Aorta (tissue), 5 donors: ENCODE results near the gene YPEL1. TPM values are rescaled to one million over a fixed set of nuclear protein-coding genes. Genes with fewer than 3 reads are reported as not detected.
A peak's percentile ranks its signal among the peaks of the same experiment; 100 is the strongest.
"Not testable (repeated sequence)": the region's sequence is repeated elsewhere in the genome, so short reads cannot be mapped to it uniquely, and the experiment has no call there.

ENCODE experiments used
- ATAC-seq: fragments of 200-7000 bp; cut with Tn5 transposase; one replicate; pipeline ENCODE4 v1.9.1; 2022; ENCODE audit warnings: moderate library complexity; ENCODE audit not compliant: low FRiP score
- DNase-seq, 2 donors: peaks; one replicate each; pipeline ENCODE4 v3.0.0-alpha.2; 2020
- H3K27ac ChIP-seq, 2 donors: one replicate each; pipeline ENCODE4 v1.5.1; 2013; ENCODE audit warnings: low read length in 2 of 2, mild to moderate bottlenecking in 2 of 2, moderate library complexity in 2 of 2, control low read depth in 1 of 2, inconsistent platforms in 1 of 2, low read depth in 1 of 2
- H3K27me3 ChIP-seq, 2 donors: one replicate each; pipeline ENCODE4 v1.6.1; 2013; ENCODE audit warnings: control low read depth in 1 of 2, low read length in 1 of 2, mild to moderate bottlenecking in 1 of 2, moderate library complexity in 1 of 2; ENCODE audit not compliant: insufficient read depth in 2 of 2, control insufficient read depth in 1 of 2
- H3K36me3 ChIP-seq, 2 donors: one replicate each; pipeline ENCODE4 v1.6.1; 2013; ENCODE audit warnings: control low read depth in 1 of 2, low read length in 1 of 2, mild to moderate bottlenecking in 1 of 2; ENCODE audit not compliant: insufficient read depth in 2 of 2, control insufficient read depth in 1 of 2
- H3K4me1 ChIP-seq, 2 donors: one replicate each; pipeline ENCODE4 v1.6.1; 2013; ENCODE audit warnings: low read length in 2 of 2, control low read depth in 1 of 2, mild to moderate bottlenecking in 1 of 2, moderate library complexity in 1 of 2; ENCODE audit not compliant: insufficient read depth in 2 of 2, control insufficient read depth in 1 of 2
- H3K4me3 ChIP-seq, 2 donors: one replicate each; pipeline ENCODE4 v1.5.1; 2013; ENCODE audit warnings: low read length in 2 of 2, control low read depth in 1 of 2, mild to moderate bottlenecking in 1 of 2
- H3K9me3 ChIP-seq: one replicate; pipeline ENCODE4 v1.6.1; 2013; ENCODE audit warnings: mild to moderate bottlenecking, low read length; ENCODE audit not compliant: control insufficient read depth
- WGBS, 2 donors: extraction: QIAGEN DNeasy Blood & Tissue Kit; methylation state at CpG; one replicate each; pipeline ENCODE4 v1.1.7; 2013; 5-methylcytosine and 5-hydroxymethylcytosine counted together
- intact Hi-C, 2 donors: fragments of 100-400 bp; cut with DNase I; formaldehyde crosslinking; loops; one replicate each; pipeline versions ENCODE4 v1.14.2 to v1.15.0; 2022
- polyA plus RNA-seq, 2 donors: library from polyadenylated mRNA; stranded (reverse); fragments of 200-250 nt; gene quantifications; one replicate each; pipeline ENCODE4 v1.2.3, GENCODE V29; 2013
- total RNA-seq, 2 donors: library from RNA; stranded (reverse); fragmentation: NEBNext Ultra II Directional; extraction: Animal tissue kit (Norgen Biotek cat#: 25700); gene quantifications; one replicate each; pipeline ENCODE4 v1.2.1, GENCODE V29; 2021
- donor health status: healthy with polysubstance abuse.
- donor health status: Bipolar disorder and iron deficiency.
- donor health status: DM: no; HTN: no; CAD: no.
- donor health status: DM: no; HTN: no; CAD: no.
- donor health status: DM: yes; HTN: yes; CAD: no.

YPEL1 gene
- total and polyA plus RNA-seq, 4 donors = 2.0 to 9.1 (median 4.8) TPM

DNA sequence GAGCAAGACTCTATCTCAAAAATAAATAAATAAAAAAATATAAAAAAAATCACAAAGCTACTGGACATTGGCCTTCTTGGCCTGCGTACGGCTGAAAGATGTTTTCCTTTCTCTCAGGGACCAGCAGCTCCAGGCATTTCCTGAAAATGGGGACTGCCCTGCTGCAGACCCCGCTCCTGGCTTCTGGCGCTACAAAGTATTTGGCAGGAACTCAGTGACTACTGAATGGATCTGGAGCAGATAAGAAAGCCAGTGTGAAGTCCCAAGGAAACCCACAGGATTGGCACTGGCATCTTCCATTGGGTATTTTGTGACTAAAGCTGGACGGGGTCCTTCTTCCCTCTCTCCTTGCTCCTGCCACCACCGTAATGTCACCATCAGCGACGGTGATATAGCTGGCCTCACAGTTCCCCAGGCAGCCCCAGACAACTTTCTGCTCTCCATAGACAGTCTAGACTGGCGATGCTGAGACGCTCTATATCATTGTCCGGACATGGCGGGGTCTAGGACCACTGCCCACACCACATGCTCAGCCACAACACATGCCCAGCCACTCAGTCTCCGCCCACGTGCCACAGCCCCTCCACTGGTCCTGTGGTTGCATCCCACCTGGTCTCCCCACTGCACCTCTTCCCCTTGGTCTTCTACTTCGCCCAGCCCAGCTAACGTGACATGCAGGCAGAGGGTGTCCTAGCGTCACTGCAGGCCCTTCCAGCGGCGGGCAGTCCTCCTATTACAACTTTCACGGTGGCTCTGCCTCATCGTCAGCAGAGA is 22.7 kb upstream of the YPEL1 start:
- intact Hi-C loops = no loop called here
- Histone ChIP-seq H3K4me1 (no peaks in the 10 kb centered on the region), H3K9me3 (no peaks in the 10 kb centered on the region), H3K27ac (no peak overlapping the region), H3K36me3 (peaks cover 0 to 1% of the 10 kb centered on the region in 2 donors), H3K4me3 (no peak overlapping the region), H3K27me3 (no peaks in the 10 kb centered on the region)
- ATAC-seq (no peak), DNase-seq (peak in 1 of 2 donors; percentile 50)
- WGBS, 2 donors = 79 to 83% methylated on average over 21 of the region's 21 CpGs

DNA sequence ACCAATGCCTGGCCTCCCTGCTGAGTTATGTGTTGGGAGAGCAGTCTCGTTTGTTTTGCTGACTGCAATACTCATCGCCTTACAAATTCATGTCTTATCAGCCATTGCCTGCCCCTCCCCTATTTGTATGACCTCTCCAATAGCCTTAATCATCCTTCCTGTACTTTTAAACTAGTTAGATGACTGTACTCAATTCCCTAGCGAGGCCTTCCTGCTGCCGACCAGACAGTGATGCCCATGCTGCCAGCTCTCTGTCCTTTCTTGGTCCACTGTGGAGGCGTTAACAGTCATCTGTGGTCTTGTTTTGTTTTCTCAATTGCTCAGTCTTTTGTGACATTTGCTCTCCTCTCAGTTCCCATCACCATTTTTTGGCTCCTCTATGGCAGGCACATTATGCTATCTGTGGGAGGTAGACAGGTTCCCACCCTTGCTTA is 20.3 kb upstream of the YPEL1 start:
- Histone ChIP-seq H3K36me3 (no peaks in the 10 kb centered on the region), H3K4me1 (no peaks in the 10 kb centered on the region), H3K9me3 (no peaks in the 10 kb centered on the region), H3K4me3 (no peak overlapping the region), H3K27ac (no peak overlapping the region), H3K27me3 (no peaks in the 10 kb centered on the region)
- WGBS, 2 donors = 22 to 36% methylated on average over 5 of the region's 5 CpGs
- DNase-seq = peak in 1 of 2 donors; percentile 70
- ATAC-seq = no peak
- intact Hi-C loops = no loop called here

DNA sequence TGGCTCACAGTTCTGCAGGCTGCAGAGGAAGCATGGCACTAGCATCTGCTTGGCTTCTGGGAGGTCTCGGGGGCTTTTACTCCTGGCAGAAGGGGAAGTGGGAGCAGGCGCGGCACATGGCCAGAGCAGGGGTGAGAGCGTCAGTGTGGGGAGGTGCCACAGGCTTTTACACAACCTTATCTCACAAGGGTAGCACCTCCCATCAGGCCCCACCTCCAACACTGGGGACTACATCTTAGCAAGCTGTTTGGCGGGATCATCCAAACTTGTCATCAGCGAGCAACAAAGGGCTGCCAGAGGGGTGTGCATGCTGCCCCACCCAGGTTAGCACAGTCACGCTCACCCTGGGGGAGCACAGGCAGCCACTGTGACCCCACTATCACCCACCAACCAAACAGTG is 18.9 kb upstream of the YPEL1 start:
- DNase-seq = peak; percentile 52 to 77
- no peaks in the 10 kb centered on the region for H3K36me3 ChIP-seq
- H3K4me3 ChIP-seq = no peak overlapping the region
- H3K4me1 ChIP-seq = no peaks in the 10 kb centered on the region
- WGBS, 2 donors = 30 to 36% methylated on average over 7 of the region's 7 CpGs
- no peaks in the 10 kb centered on the region for H3K9me3 ChIP-seq
- ATAC-seq = no peak
- no peaks in the 10 kb centered on the region for H3K27me3 ChIP-seq
- intact Hi-C loops = no loop called here
- H3K27ac ChIP-seq = no peak overlapping the region

DNA sequence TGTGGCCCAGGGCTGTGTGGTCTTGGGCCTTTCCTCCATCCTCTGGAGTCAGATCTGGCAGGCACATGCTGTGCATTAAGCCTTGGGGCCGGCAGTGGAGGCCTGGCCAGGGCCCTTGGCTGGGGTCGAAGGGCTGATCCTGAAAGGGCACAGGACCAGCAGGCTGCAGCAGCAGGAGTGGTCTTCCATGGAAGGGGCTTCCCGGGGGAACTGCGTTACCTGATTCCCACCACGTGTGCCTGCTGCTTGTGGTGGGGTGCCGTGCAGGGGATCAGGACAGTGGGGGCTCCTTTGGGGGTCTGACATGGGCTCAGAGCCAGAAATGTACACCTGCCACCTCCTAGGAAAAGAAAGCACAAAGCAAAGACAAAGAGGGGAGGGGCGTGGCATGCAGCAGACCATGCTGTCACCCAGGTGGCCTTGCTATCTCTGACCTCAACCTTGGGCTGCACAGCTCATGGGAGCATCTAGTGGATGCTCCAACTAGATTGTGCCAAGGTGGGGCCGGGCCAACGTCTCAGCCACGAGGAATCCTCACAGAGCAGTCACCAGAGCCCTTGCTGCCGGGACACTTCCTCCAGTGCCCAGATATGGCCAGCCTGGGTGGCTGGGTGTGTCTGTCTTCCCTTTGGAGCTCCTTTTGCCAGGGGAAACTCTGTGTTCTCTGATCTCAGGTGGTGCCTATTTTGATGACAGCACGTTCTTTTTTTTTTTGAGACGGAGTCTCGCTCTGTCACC is 17.9 kb upstream of the YPEL1 start:
- DNase-seq = no peak
- no peak overlapping the region for H3K4me3 ChIP-seq
- ATAC-seq = no peak
- H3K36me3 ChIP-seq = no peaks in the 10 kb centered on the region
- no peaks in the 10 kb centered on the region for H3K4me1 ChIP-seq
- H3K9me3 ChIP-seq = no peaks in the 10 kb centered on the region
- H3K27me3 ChIP-seq = no peaks in the 10 kb centered on the region
- no peak overlapping the region for H3K27ac ChIP-seq
- intact Hi-C loops = no loop called here
- WGBS, 2 donors = 72 to 79% methylated on average over 14 of the region's 14 CpGs

DNA sequence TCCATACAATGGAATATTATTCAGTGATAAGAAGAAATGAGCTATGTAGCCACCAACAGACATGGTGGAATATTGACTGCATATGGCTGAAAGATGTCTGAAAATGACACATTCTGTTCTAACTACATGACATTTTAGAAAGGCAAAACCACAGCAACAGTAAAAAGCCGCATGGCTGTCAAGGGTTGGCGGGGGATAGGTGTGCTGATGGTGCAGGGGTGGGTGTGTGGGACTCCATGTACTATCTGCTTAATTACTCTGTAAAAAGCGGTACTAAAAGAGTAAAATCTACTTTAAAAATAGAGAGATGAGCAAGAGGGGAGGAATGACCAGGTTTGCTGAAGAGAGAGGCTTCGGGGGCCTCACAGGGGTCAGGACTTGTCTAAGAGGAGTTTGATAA is 16.7 kb upstream of the YPEL1 start:
- WGBS, 2 donors = 97 to 98% methylated on average over 4 of the region's 4 CpGs
- Histone ChIP-seq H3K36me3 (no peaks in the 10 kb centered on the region), H3K9me3 (no peaks in the 10 kb centered on the region), H3K4me3 (no peak overlapping the region), H3K27ac (no peak overlapping the region), H3K4me1 (no peaks in the 10 kb centered on the region), H3K27me3 (no peaks in the 10 kb centered on the region)
- ATAC-seq (no peak), DNase-seq (no peak)
- intact Hi-C loops = no loop called here

DNA sequence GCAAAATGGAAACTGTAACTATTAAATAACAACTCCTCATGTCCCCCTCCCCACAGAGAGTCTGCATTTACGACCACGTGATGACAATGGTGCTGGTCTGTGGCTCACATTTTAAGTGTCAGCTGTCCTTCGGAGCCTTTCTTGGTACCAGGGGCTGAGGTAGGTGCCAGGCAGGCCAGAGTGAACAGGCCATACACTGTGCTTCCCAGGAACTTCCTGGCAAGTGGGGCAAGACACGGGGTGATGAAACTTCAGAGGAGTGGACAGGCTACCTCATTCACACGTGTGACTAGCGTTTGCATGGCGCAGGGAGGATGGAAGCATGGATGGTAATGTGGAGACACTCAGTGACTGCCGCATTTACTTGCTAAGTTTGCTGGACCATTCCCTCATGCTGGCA is 10.4 kb upstream of the YPEL1 start:
- Histone ChIP-seq H3K4me1 (no peaks in the 10 kb centered on the region), H3K9me3 (no peaks in the 10 kb centered on the region), H3K27ac (no peak overlapping the region), H3K27me3 (no peaks in the 10 kb centered on the region), H3K4me3 (no peak overlapping the region), H3K36me3 (no peaks in the 10 kb centered on the region)
- intact Hi-C loops = no loop called here
- WGBS, 2 donors = 82 to 85% methylated on average over 8 of the region's 8 CpGs
- DNase-seq = no peak
- no peak for ATAC-seq

DNA sequence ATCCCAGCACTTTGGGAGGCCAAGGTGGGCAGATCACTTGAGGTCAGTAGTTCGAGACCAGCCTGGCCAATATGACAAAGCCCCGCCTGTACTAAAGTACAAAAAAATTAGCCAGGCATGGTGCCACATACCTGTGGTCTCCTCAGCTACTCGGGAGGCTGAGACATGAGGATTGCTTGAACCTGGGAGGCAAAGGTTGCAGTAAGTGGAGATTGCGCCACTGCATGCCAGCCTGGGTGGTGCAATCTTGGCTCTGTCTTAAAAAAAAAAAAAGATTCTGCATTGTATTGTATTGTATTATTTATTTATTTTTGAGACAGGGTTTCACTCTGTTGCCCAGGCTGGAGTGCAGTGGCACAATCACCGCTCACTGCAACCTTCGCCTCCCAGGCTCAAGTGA is 9.3 kb upstream of the YPEL1 start:
- intact Hi-C loops, H3K27ac ChIP-seq, DNase-seq, H3K4me1 ChIP-seq, H3K9me3 ChIP-seq, H3K36me3 ChIP-seq, H3K27me3 ChIP-seq, H3K4me3 ChIP-seq, ATAC-seq: not testable (repeated sequence)
- WGBS, 2 donors = 92 to 93% methylated on average over 6 of the region's 6 CpGs

DNA sequence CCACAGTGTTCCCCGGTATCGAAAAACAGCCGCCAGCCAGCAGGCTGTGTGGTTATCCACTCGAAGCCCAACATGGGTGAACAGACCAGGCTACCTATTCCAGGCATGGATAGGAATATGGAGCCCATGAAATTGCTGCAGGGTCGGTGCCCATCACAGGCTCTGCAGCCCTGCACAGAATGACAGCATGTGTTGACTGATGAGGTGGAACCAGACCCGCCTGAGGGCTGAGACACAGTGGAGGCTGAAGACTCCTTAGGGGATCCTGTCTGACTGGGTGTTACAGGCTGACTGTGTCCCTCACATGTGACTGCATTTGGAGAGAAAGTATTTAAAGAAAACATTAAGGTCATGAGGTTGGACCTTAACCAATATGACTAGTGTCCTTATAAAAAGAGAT is 6.2 kb upstream of the YPEL1 start:
- H3K9me3 ChIP-seq = no peaks in the 10 kb centered on the region
- H3K36me3 ChIP-seq = no peaks in the 10 kb centered on the region
- H3K27ac ChIP-seq = no peak overlapping the region
- no peak for ATAC-seq
- 78 to 83% methylated on average over 6 of the region's 6 CpGs for WGBS, 2 donors
- no peak overlapping the region for H3K4me3 ChIP-seq
- H3K27me3 ChIP-seq = no peaks in the 10 kb centered on the region
- DNase-seq = no peak
- intact Hi-C loops = no loop called here
- no peaks in the 10 kb centered on the region for H3K4me1 ChIP-seq

DNA sequence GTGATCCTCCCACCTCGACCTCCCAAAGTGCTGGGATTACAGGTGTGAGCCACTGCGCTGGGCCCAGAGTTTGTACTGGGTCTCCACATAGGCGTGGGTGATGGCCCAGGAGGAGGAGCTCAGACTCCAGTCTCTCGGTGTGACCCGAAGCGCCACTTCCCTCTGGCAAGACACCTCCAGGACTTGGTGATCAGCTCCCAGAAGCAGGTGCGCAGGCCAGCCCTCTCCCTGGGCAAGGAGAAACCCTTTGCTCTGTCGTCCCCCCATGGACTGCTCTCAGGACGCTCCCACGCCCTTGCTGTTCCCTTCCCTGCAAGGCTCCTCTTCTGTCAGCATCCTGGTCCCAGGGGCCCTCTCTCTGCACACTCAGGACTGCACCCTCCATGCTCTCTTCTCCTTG is 5.5 kb upstream of the YPEL1 start:
- no peak overlapping the region for H3K27ac ChIP-seq
- H3K9me3 ChIP-seq = no peaks in the 10 kb centered on the region
- WGBS, 2 donors = 88 to 89% methylated on average over 10 of the region's 10 CpGs
- H3K27me3 ChIP-seq = no peaks in the 10 kb centered on the region
- H3K4me3 ChIP-seq = no peak overlapping the region
- ATAC-seq (no peak), DNase-seq (no peak)
- intact Hi-C loops = no loop called here
- no peaks in the 10 kb centered on the region for H3K36me3 ChIP-seq
- no peaks in the 10 kb centered on the region for H3K4me1 ChIP-seq
